IMR-90 (cell line): ENCODE results near the gene TAF3. TPM values are rescaled to one million over a fixed set of nuclear protein-coding genes. Genes with fewer than 3 reads are reported as not detected.
A peak's percentile ranks its signal among the peaks of the same experiment; 100 is the strongest.

Source experiments
- ATAC-seq: fragments of 200-7000 bp; cut with Tn5 transposase; 2 replicates; pipeline ENCODE4 v1.9.1; 2020; ENCODE audit warnings: low read depth, mild to moderate bottlenecking, moderate library complexity
- BruUV-seq: library from RNA; stranded (reverse); fragments of 400-500 nt; replicated peaks from 2 replicates; lab custom pipeline; 2021; lab: Mats Ljungman, UMichigan
- CTCF ChIA-PET: fragments of 300-600 bp; formaldehyde crosslinking; extraction: SDS; loops from one replicate; lab custom pipeline; 2021; ENCODE audit warnings: antibody characterized with exemption; lab: Yijun Ruan, JAX
- POLR2A ChIA-PET: fragments of 300-600 bp; sonication (Branson Sonifier 250); formaldehyde crosslinking; loops from one replicate; lab custom pipeline; 2022; ENCODE audit warnings: antibody characterized with exemption; ENCODE audit not compliant: unreplicated experiment; lab: Charles Lee
- DNase-seq: peaks from one replicate; pipeline ENCODE4 v3.0.0; 2013
- H2AFZ ChIP-seq: replicated peaks from 2 replicates; pipeline ENCODE3; 2013; ENCODE audit warnings: low read length, mild to moderate bottlenecking; ENCODE audit not compliant: poor library complexity
- H2AK5ac ChIP-seq: 2 replicates; pipeline ENCODE4 v1.6.1; 2013; ENCODE audit warnings: low read depth, low read length, inconsistent platforms
- H2AK9ac ChIP-seq: replicated peaks from 2 replicates; pipeline ENCODE3; 2013; ENCODE audit warnings: mild to moderate bottlenecking, low read depth, low read length, moderate library complexity; ENCODE audit not compliant: poor library complexity
- H2BK120ac ChIP-seq: 2 replicates; pipeline ENCODE4 v1.6.1; 2013; ENCODE audit warnings: low read depth, low read length, inconsistent platforms
- H2BK15ac ChIP-seq: 3 replicates; pipeline ENCODE4 v1.6.1; 2013; ENCODE audit warnings: low read depth, low read length, inconsistent platforms
- H2BK20ac ChIP-seq: 2 replicates; pipeline ENCODE4 v1.6.1; 2013; ENCODE audit warnings: low read depth, mild to moderate bottlenecking, inconsistent platforms, low read length, moderate library complexity
- H2BK5ac ChIP-seq: 2 replicates; pipeline ENCODE4 v1.6.1; 2013; ENCODE audit warnings: mild to moderate bottlenecking, low read depth, low read length, inconsistent platforms; ENCODE audit not compliant: poor library complexity, severe bottlenecking
- H3K14ac ChIP-seq: replicated peaks from 2 replicates; pipeline ENCODE4 v1.6.1; 2013; ENCODE audit warnings: low read depth, low read length, inconsistent platforms
- H3K18ac ChIP-seq: 2 replicates; pipeline ENCODE4 v1.6.1; 2013; ENCODE audit warnings: low read depth, low read length, control low read depth
- H3K23ac ChIP-seq: 2 replicates; pipeline ENCODE4 v1.6.1; 2013; ENCODE audit warnings: low read depth, low read length, inconsistent platforms
- H3K27ac ChIP-seq: 2 replicates; pipeline ENCODE4 v1.5.1; 2013; ENCODE audit warnings: mild to moderate bottlenecking, control low read depth, low read length; ENCODE audit not compliant: insufficient read depth
- H3K27me3 ChIP-seq: 2 replicates; pipeline ENCODE4 v1.6.1; 2013; ENCODE audit warnings: low read length; ENCODE audit not compliant: control insufficient read depth, insufficient read depth
- H3K36me3 ChIP-seq: 2 replicates; pipeline ENCODE4 v1.6.1; 2013; ENCODE audit warnings: low read length, mixed read lengths; ENCODE audit not compliant: control insufficient read depth, insufficient read depth
- H3K4ac ChIP-seq: 2 replicates; pipeline ENCODE4 v1.6.1; 2013; ENCODE audit warnings: low read depth, low read length, inconsistent platforms
- H3K4me1 ChIP-seq: 2 replicates; pipeline ENCODE4 v1.6.1; 2013; ENCODE audit warnings: low read length, mixed read lengths; ENCODE audit not compliant: control insufficient read depth, insufficient read depth
- H3K4me2 ChIP-seq: 2 replicates; pipeline ENCODE4 v1.6.1; 2013; ENCODE audit warnings: low read depth, mild to moderate bottlenecking, control low read depth, low read length, moderate library complexity
- H3K4me3 ChIP-seq: 2 replicates; pipeline ENCODE4 v1.5.1; 2013; ENCODE audit warnings: low read depth, mild to moderate bottlenecking, control low read depth, low read length, moderate library complexity; ENCODE audit not compliant: insufficient read depth
- H3K56ac ChIP-seq: 2 replicates; pipeline ENCODE4 v1.6.1; 2013; ENCODE audit warnings: low read length, inconsistent platforms; ENCODE audit not compliant: insufficient read depth; ENCODE audit errors: extremely low read depth
- H3K79me1 ChIP-seq, 2 experiments: 2 replicates each; pipeline ENCODE4 v1.6.1; 2013; ENCODE audit warnings: low read length in 2 of 2, inconsistent platforms in 1 of 2, low read depth in 1 of 2
- H3K9ac ChIP-seq: 2 replicates; pipeline ENCODE4 v1.6.1; 2013; ENCODE audit warnings: low read depth, low read length, control low read depth
- H3K9me1 ChIP-seq: 2 replicates; pipeline ENCODE4 v1.6.1; 2013; ENCODE audit warnings: low read length, inconsistent platforms; ENCODE audit not compliant: insufficient read depth
- H3K9me3 ChIP-seq: 2 replicates; pipeline ENCODE4 v1.6.1; 2013; ENCODE audit warnings: low read length; ENCODE audit not compliant: control insufficient read depth, insufficient read depth
- H4K20me1 ChIP-seq: 2 replicates; pipeline ENCODE4 v1.6.1; 2013; ENCODE audit warnings: low read length, inconsistent platforms; ENCODE audit not compliant: insufficient read depth
- H4K5ac ChIP-seq: 2 replicates; pipeline ENCODE4 v1.6.1; 2013; ENCODE audit warnings: mild to moderate bottlenecking, low read depth, low read length, control low read depth
- H4K8ac ChIP-seq, 2 experiments: 2 replicates each; pipeline ENCODE4 v1.6.1; 2013; ENCODE audit warnings: low read depth in 2 of 2, low read length in 2 of 2, control low read depth in 1 of 2, inconsistent platforms in 1 of 2
- H4K91ac ChIP-seq: 2 replicates; pipeline ENCODE4 v1.6.1; 2013; ENCODE audit warnings: low read depth, low read length, inconsistent platforms; ENCODE audit not compliant: insufficient read depth
- BHLHE40 ChIP-seq: fragments of 150-350 bp; IDR thresholded peaks from 2 replicates; pipeline ENCODE4 v1.6.1; 2016; ENCODE audit warnings: mild to moderate bottlenecking, low read depth, low read length
- CEBPB ChIP-seq: IDR thresholded peaks from 2 replicates; pipeline ENCODE4 v1.6.1; 2012; ENCODE audit warnings: low read depth, low read length, improper control_type of control experiment
- CHD1 ChIP-seq: IDR thresholded peaks from 2 replicates; pipeline ENCODE4 v1.6.1; 2012; ENCODE audit warnings: low read depth, low read length, improper control_type of control experiment
- CTCF ChIP-seq: conservative IDR thresholded peaks from 2 replicates; pipeline ENCODE4 v1.5.1; 2012; ENCODE audit warnings: mild to moderate bottlenecking, low read depth, low read length, improper control_type of control experiment
- ELK1 ChIP-seq: fragments of 150-350 bp; IDR thresholded peaks from 2 replicates; pipeline ENCODE4 v1.6.1; 2016; ENCODE audit warnings: low read depth, mild to moderate bottlenecking, low read length, moderate library complexity, borderline replicate concordance
- FOS ChIP-seq: fragments of 150-350 bp; IDR thresholded peaks from 2 replicates; pipeline ENCODE4 v1.6.1; 2016; ENCODE audit warnings: low read depth, low read length
- MAFK ChIP-seq: IDR thresholded peaks from 2 replicates; pipeline ENCODE4 v1.6.1; 2012; ENCODE audit warnings: low read depth, low read length, improper control_type of control experiment
- MAZ ChIP-seq: IDR thresholded peaks from 2 replicates; pipeline ENCODE4 v1.6.1; 2012; ENCODE audit warnings: low read depth, mild to moderate bottlenecking, low read length, improper control_type of control experiment, moderate library complexity, borderline replicate concordance
- MXI1 ChIP-seq: IDR thresholded peaks from 2 replicates; pipeline ENCODE4 v1.6.1; 2012; ENCODE audit warnings: low read depth, mild to moderate bottlenecking, low read length, moderate library complexity, borderline replicate concordance
- NFE2L2 ChIP-seq: fragments of 150-350 bp; IDR thresholded peaks from 2 replicates; pipeline ENCODE4 v1.6.1; 2016; ENCODE audit warnings: low read depth, mild to moderate bottlenecking, low read length
- POLR2A ChIP-seq: IDR thresholded peaks from 2 replicates; pipeline ENCODE4 v1.6.1; 2012; ENCODE audit warnings: mild to moderate bottlenecking, low read depth, low read length
- RAD21 ChIP-seq: IDR thresholded peaks from 2 replicates; pipeline ENCODE4 v1.6.1; 2012; ENCODE audit warnings: low read length, improper control_type of control experiment
- RCOR1 ChIP-seq: IDR thresholded peaks from 2 replicates; pipeline ENCODE4 v1.6.1; 2012; ENCODE audit warnings: mild to moderate bottlenecking, low read length, improper control_type of control experiment; ENCODE audit not compliant: insufficient replicate concordance
- RFX5 ChIP-seq: IDR thresholded peaks from 2 replicates; pipeline ENCODE4 v1.8.0; 2012; ENCODE audit warnings: low read depth, mild to moderate bottlenecking, low read length, moderate library complexity
- SMC3 ChIP-seq: fragments of 150-350 bp; IDR thresholded peaks from 2 replicates; pipeline ENCODE4 v1.6.1; 2016; ENCODE audit warnings: low read depth, mild to moderate bottlenecking, antibody characterized with exemption, low read length, moderate library complexity
- USF2 ChIP-seq: fragments of 150-350 bp; IDR thresholded peaks from 2 replicates; pipeline ENCODE4 v1.6.1; 2017; ENCODE audit warnings: mild to moderate bottlenecking, antibody characterized with exemption, low read length, low read depth
- WGBS, 2 experiments: methylation state at CpG; one replicate each; pipeline versions ENCODE4 v1.1.5 to v1.1.7; 2013; ENCODE audit warnings: missing lambda C conversion rate in 2 of 2; ENCODE audit not compliant: insufficient read length in 1 of 2; ENCODE audit errors: extremely low coverage in 2 of 2; 5-methylcytosine and 5-hydroxymethylcytosine counted together
- dilution Hi-C: fragments of 300-500 bp; cut with HindIII; formaldehyde crosslinking; loops from one replicate; pipeline ENCODE4 v1.14.3; 2018; ENCODE audit warnings: low sequenced_read_pairs; ENCODE audit not compliant: unreplicated experiment
- in situ Hi-C: fragments of 300-500 bp; cut with MboI; formaldehyde crosslinking; loops from 3 replicates; pipeline ENCODE4 v1.14.3; 2019; ENCODE audit warnings: low sequenced_read_pairs, inconsistent platforms, mixed read lengths
- intact Hi-C: fragments of 100-400 bp; cut with micrococcal nuclease; formaldehyde crosslinking; loops from 2 replicates; pipeline ENCODE4 v1.10.0; 2022
- polyA plus RNA-seq, 3 experiments: library from polyadenylated mRNA; depleted of rRNA; stranded (reverse); fragments of >200 nt; gene quantifications; 2 replicates each; pipeline ENCODE4 v1.2.3, GENCODE V29; 2012; ENCODE audit warnings: low replicate concordance in 1 of 3
- total RNA-seq: library from RNA; depleted of rRNA; stranded (reverse); fragments of >200 nt; gene quantifications from 2 replicates; pipeline ENCODE4 v1.2.3, GENCODE V29; 2012

TAF3 gene
- total and polyA plus RNA-seq, 2 of the 4 experiments (the other 2 are of a cell fraction), result 1.4 to 2.3 TPM

GRCh38 chr10:7958442-7958841 lies 140.1 kb downstream of the TAF3 start:
- no peak overlapping the region for H4K5ac ChIP-seq
- intact Hi-C loops (no loop called here), dilution Hi-C loops (no loop called here), in situ Hi-C loops (no loop called here)
- no TSS peak for BruUV-seq
- H3K36me3 ChIP-seq, result no peaks in the 10 kb centered on the region
- POLR2A ChIA-PET, result no interaction called here
- H2BK20ac ChIP-seq, result peak overlapping the region; percentile 42; the same call in 1 of the 2 replicates
- H3K27ac ChIP-seq, result no peak overlapping the region
- no CpG with 5 or more reads among the region's 5 CpGs for WGBS, 2 experiments
- H2BK15ac ChIP-seq, result no peak overlapping the region
- no peak overlapping the region for H4K8ac ChIP-seq
- no peaks in the 10 kb centered on the region for H3K9me3 ChIP-seq
- TF ChIP-seq CTCF, result no peak
- no peak for TF ChIP-seq MXI1
- no peak for TF ChIP-seq RAD21
- TF ChIP-seq RCOR1, result no peak
- no peak for TF ChIP-seq MAZ
- TF ChIP-seq CHD1, result no peak
- TF ChIP-seq FOS, result no peak
- no peak for TF ChIP-seq SMC3
- no peak for TF ChIP-seq ELK1
- no peak for TF ChIP-seq RFX5
- TF ChIP-seq NFE2L2, result no peak
- no peak for TF ChIP-seq CEBPB
- no peak for TF ChIP-seq MAFK
- TF ChIP-seq BHLHE40, result no peak
- no peak for TF ChIP-seq POLR2A
- TF ChIP-seq USF2, result no peak
- no peaks in the 10 kb centered on the region for H3K27me3 ChIP-seq
- H3K4ac ChIP-seq, result no peak overlapping the region
- CTCF ChIA-PET, result no interaction called here
- H3K4me1 ChIP-seq, result peaks cover 5% of the 10 kb centered on the region
- H3K56ac ChIP-seq, result no peak overlapping the region
- no peak overlapping the region for H3K4me3 ChIP-seq
- no peak overlapping the region for H3K4me2 ChIP-seq
- H2AFZ ChIP-seq, result no peak overlapping the region
- no peaks in the 10 kb centered on the region for H4K20me1 ChIP-seq
- no peak overlapping the region for H3K14ac ChIP-seq
- H3K18ac ChIP-seq, result no peak overlapping the region
- peak overlapping the region; percentile 2; the same call in 1 of the 2 replicates for H2AK5ac ChIP-seq
- no peaks in the 10 kb centered on the region for H3K9me1 ChIP-seq
- H3K79me1 ChIP-seq, result peaks cover 5 to 7% of the 10 kb centered on the region in 2 experiments
- no peak overlapping the region for H2BK5ac ChIP-seq
- DNase-seq (no peak), ATAC-seq (no peak)
- H3K9ac ChIP-seq, result no peak overlapping the region
- H4K91ac ChIP-seq, result no peak overlapping the region
- H2AK9ac ChIP-seq, result peak overlapping the region; percentile 50
- 0 out of 2 replicates have a peak overlapping the region, but pooled peaks have one; percentile 27 for H2BK120ac ChIP-seq
- no peak overlapping the region for H3K23ac ChIP-seq
